HG02981 (cell line): ENCODE measurements around the gene NAP1L4.

Experiments used
- ATAC-seq: cut with Tn5 transposase; IDR thresholded peaks from one replicate; pipeline ENCODE4 v1.9.1; 2021; ENCODE audit warnings: mild to moderate bottlenecking, moderate library complexity; ENCODE audit not compliant: unreplicated experiment

Gene NAP1L4, protein sequence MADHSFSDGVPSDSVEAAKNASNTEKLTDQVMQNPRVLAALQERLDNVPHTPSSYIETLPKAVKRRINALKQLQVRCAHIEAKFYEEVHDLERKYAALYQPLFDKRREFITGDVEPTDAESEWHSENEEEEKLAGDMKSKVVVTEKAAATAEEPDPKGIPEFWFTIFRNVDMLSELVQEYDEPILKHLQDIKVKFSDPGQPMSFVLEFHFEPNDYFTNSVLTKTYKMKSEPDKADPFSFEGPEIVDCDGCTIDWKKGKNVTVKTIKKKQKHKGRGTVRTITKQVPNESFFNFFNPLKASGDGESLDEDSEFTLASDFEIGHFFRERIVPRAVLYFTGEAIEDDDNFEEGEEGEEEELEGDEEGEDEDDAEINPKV

DNA sequence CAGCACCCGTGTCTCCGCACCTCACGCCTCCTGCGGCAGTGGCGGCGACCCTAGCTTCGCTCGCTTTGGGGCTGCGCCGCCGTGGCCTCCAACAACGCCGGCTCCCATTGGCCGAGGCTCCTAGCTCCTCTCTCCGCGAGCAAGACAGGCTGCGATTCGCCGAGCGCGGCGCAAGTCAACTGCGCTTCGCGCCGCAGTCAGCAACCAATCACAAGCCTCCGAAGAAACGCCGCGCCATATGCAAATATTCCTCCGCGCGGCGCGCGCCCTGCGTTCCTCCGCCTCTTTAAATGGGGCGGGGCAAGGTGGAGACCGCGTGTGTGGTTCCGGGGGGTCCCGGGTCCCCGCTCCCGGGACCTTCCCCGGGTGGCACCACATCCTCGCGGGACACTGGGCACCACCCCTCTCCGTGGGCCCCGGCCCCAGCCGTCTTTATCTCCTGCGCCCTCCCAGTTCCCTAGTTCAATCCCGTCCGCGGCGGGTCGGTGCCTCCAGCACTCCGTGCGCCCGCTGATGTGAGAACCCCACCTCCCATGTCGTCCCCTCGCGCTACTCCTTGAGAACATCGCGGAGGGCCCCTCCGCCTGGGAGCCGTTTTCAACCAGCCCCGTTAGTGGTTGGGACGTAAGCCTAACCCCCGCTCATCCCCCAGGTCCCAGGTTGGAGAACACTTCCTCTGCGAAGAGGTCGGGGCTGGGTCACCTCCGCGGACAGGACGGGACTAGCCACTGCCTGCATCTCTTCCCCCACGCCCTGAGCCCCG is at the start of gene NAP1L4:
Gene NAP1L4, minus strand, starts transcription at position 96 of the 763 bp plus-strand sequence. CDS start 13,109 bp downstream, outside the sequence.
- peak; percentile 79 for ATAC-seq

DNA sequence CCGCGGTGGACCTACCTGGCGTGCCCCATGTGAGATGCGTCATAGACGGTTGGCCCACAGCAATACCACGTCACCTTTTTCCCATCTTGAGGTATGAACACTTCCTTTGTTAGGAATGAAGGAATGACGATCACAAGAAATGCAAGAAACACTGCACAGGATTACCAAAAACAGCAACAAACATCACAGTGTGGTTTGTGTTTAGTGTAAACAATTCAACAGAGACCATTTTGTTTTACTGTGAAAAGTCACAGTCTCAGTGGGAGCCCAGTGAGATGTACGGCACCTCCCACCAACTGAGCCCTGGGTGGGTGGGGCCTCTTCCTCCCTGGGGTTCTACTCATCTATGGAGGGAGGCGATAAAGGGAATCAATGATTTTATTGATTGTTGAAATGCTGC is 48.8 kb upstream of the NAP1L4 start:
- no peak for ATAC-seq

DNA sequence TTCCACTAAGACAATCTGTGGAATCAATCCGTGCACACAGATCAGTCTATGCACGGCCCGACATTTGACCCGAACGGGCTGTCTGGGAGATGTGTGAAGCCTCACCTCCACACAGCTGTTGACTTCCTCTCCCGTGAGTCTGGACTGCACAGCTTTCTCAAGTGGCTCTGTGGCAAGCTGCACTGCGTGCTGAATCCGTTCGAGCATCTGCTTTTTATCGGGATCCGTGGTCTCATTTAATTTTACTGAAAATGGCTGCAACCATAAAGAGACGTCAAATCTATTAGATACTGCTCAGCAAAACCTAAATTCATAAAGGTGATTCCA is 45.8 kb upstream of the NAP1L4 start:
- ATAC-seq: no peak

DNA sequence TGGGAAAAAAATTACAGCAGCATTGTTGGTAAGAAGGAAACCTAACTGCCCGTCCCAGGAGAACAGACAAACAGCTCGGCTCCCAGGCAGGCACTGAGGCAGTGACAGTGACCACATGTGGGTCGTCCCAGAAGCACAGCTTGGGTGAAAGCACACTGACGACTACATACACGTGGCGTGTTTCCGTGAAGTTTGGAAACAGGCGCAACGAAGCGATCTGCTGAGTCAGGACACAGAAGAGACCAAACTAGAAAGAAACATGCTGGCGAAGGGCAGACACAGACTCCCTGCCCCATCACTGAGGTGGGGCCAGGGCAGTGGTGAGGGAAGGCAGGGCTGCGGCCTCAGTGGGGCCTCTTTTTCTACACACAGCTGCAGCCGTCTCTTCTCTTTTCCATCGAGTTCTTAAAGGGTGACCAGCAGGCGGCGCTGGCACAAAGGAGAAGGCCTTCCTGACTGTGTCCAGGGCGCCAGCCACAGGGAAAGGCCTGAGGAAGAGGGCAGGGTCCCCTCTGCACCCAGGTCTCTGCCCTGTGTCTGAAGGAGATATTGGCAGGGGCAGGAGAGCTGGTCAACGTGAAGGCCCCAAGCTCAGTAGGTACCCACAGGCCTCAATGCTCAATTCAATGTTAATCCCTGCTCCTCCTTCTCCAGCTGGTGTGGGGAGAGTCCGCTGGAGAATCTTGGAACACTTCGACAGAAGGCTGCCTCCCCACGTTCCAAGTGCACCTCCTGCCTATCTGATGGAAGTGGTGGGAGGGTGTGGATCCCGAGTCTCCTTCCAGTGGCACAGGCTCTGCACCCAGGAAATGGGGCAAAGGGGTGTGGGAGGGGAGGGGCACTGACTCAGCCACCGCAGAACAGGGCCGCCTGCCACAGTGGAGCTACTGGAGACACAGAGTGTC is 45.2 kb upstream of the NAP1L4 start:
- ATAC-seq: no peak

DNA sequence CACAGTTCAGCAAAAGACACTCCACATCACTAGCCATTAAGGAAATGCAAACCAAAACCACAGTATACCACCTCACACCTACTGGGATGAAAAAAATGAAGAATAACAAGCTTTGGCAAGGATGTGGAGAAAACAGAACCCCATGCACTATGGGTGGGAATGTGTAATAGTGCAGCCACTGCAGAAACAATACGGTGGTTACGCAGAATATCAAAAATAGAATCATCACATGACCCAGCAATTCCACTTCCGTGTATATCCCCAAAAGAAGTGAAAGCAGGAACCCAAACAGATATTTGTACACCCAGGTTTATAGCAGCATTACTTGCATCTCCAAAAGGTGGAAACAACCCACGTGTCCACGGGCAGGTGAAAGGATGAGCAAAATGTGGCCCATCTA is 44.3 kb upstream of the NAP1L4 start:
- no peak for ATAC-seq

DNA sequence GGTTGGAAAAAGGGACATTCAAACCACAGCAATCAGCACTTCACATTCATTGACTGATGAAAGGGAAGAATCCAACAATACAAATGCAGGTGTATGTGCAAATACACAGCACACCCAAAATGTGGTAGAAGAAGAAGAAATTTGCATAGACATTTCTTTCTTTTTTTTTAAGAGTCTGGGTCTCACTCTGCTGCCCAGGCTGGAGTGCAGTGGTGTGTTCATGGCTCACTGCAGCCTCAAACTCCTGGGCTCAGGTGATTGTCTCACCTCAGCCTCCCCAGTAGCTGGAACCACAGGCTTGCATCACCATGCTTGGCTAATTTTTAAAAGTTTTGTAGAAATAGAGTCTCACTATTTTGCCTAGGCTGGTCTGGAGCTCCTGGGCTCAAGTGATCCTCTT is 43.2 kb upstream of the NAP1L4 start:
- ATAC-seq: no peak

DNA sequence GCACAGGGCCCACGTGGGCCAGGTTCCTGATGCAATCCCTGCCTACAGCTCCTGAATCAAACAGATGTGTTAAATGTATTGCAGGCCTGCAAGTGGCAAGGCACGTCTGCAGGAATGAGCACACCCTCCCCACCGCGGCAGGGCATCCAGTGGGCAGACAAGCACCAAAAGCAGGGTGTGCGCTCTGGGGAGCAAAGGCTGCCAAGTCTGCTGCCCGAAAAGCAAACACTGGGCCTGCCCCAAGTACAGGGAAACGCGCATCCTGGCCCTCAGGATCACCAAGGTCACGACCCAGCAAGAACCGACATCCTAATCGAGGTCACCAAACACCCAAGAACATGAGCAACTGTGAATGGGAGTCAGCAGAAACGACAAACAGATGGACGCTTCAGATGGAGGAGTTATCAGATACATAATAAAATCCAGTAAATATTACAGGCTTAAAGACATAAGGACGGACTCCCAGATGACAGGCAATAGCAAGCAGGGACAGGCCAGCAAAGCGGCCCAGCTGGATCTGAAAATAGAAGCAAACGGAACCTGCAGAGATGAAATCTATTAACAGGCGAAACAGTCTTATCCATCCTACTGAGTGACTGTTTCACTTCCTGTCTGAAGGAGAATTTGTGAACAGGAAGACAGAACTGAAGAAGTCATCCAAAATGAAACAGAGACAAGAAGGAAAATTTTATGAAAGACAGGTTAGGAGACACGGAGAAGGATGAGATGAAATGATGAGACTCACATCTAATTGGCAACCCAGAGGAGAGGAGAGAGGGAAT is 38.4 kb upstream of the NAP1L4 start:
- ATAC-seq: no peak

DNA sequence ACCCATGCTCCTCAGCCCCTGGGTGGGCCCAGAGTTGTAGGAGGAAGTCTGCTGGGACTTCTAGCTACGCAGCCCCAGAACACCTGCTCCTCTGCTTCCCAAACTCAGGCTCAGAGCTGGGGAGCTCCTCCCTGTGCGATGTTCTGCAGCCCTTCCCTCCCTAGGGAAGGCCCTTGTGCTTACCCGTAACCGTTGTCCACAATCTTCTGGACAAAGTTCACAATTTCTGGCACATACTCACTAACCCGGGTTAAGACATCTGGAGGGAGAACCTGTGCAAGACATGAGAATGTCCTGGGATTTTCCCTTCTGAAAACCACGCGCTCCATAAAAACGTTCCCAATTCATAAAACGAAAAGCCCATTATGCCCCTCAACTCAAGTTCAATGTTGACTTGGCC is 36.7 kb upstream of the NAP1L4 start:
- no peak for ATAC-seq

DNA sequence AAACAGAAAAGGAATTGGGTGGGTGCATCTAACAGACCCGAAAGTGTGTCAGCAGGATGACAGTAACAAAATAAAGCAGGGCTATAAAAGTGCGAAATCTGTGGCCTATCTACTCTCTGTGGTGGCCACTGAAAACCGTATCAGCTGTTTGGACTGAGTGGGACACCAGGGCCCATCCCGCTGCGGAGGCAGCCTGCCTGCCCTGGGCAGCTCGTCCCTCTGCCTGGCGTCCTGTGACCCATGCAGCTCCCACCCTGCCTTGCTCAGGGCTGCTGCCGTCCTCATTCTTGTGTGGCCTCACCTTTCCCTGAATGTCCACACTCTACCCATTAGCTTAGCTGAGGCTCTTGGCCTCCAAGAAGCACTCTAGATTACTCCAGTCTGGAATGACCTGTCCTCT is 34.7 kb upstream of the NAP1L4 start:
- ATAC-seq: no peak

DNA sequence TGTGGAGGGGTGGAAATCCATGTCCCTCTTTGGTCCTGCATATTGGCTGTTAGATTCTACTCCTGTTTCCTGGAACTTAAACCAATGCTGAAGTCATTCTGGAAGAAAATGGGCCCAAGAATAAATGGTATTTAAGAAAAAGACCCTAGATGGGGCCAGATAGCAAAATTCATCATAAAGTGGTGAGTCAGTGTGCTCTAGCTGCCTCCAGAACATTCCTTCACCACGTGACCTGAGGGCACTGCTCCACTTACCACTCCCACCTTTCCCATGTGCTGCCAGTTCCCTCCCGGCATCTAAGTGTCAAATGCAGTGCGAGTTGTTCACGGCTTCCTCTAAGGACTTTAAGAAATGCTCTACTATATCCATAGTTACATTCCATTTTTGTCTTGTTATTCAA is 30.9 kb upstream of the NAP1L4 start:
- ATAC-seq: no peak

DNA sequence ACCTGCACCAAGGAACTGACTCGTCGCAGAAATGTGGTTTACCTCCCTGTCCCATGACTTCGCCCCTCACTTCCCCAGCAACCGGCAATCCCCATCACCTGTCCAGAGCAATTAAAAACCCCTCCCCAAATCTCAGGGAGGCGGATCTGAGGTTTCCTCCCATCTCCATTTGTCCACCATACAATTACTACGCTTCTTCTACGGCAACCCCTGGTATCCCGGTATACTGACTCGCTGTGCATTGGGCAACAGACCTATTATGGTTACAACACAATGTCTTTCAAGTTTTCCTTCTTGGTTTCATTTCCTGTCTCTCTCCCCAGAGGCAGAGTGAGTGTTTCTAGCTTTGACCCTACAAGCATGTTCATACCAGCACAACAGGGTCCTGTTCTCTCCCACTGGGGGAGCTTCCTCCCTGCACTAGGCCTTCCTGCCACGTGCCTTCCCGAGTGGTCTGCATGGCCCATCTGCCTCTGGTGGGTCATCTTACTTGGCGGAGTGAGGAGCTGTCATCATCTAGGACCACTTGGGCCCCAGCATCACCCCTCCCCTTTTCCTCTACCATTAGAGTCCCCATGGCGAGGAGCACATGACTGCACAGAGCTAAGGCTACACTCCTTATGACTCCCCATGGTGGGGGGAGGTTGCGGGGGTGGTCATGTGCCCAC is 30.3 kb upstream of the NAP1L4 start:
- peak; percentile 65 for ATAC-seq

DNA sequence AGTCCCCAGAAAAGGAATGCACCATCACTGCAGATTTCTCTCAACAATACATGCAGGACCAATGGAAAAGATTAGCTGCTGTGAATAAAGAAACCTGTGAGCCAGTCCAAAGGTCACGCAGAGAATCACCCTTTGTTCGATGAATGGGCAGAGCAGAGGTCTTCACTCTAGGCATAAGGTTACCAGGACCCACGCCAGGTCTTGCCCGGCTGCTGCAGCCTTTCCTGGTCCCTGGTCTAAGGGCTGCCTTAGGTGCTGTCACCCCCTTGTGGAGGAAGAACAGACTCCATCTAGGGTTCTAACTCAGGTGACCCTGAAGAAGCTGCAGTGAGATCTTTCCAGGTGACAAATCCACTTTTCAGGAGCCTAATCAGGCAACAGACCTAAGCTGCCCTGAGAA is 29.0 kb upstream of the NAP1L4 start:
- ATAC-seq: no peak

DNA sequence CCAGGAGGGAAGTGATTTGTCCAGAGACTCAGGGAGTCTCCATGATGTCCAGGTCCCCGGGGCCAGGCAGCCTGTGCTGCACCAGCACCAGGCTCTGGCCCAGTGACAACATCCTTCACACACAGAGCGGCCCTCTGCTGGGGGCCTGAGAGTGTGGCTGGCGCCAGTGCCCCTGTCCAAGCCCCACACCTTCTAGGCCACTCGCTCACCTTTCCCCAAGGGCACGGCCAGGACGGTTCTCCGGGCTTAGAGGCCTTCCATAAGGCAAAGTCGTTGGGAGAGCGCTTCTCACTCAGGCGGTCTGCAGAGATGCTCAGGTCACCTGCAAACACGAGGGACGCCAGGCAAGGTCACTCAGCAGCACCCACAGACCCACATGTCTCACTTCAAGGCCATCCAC is 27.9 kb upstream of the NAP1L4 start:
- no peak for ATAC-seq

DNA sequence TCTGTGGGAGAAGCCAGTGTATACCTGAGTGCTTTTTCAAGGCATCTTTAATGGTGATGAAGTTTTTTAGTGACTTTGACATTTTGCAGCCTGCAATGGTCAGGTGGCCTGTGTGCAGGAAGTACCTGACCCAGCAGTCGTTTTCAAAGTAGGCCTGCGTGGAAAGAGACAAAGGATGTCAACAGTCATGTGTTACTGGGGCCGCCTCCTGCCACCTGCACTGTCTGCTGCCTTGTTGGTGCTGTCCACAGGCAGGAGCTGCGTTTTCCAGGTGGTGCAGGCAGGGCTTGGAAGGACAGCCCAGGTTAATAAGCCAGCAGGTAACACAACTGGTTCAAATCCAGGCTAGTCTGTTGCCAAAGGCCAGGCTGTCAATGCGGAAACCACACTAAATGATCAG is 26.5 kb upstream of the NAP1L4 start:
- ATAC-seq: no peak

DNA sequence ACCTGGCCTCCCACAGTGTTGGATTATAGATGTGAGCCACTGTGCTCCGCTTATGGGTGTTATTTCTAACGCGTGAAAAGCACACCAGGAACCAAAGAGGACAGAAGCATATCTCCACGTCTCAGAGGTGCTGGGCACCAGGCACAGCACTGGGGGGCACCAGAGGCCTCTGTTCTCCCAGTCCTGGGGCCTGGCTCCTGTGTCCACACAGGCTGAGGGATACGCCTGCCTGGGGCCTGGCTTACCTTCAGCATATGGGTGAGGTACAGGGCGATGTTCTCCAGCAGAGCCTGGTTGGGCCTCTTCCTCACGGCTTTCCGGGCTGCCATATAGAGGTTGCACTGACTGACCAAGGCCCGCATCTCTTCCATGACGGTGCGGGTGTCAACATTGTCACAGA is 24.7 kb upstream of the NAP1L4 start:
- no peak for ATAC-seq

DNA sequence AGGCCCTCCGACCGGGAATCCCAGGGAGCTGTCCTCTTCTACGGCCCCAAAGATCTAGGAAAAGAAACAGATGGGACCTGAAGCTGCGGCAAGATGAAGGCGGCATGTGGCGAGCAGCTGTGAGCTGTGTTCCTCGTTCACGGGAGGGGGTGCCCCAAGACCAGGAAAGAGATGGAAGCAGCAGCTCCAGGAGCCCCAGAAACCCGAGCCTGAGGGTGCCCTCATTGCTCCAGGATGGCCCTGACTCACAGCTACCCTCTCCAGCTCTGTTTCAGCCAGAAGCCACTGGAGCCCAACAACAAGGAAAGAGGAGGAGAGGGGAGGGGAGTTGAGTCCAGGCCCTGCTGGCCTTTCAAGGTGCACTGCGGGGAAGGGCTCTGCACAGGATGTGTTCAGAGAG is 23.7 kb upstream of the NAP1L4 start:
- no peak for ATAC-seq

DNA sequence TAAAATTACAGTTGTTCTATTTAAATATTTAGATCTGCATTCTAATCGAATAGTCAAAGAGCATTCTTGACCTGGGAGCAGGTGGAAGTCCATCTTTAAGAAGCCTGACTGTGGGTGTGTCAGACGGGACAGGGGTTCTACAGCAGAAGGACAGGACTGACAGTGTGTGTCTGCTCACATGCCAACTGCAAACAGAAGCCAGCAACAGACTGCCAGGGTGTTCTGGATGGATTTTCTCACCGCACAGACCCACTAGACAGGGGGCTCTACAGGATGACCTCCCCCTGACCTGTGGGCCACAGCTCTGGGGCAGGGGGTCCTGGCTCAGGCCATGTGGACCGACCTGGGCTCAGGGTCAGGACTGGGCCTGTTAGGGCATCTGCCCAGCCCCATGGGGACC is 22.8 kb upstream of the NAP1L4 start:
- ATAC-seq: no peak

DNA sequence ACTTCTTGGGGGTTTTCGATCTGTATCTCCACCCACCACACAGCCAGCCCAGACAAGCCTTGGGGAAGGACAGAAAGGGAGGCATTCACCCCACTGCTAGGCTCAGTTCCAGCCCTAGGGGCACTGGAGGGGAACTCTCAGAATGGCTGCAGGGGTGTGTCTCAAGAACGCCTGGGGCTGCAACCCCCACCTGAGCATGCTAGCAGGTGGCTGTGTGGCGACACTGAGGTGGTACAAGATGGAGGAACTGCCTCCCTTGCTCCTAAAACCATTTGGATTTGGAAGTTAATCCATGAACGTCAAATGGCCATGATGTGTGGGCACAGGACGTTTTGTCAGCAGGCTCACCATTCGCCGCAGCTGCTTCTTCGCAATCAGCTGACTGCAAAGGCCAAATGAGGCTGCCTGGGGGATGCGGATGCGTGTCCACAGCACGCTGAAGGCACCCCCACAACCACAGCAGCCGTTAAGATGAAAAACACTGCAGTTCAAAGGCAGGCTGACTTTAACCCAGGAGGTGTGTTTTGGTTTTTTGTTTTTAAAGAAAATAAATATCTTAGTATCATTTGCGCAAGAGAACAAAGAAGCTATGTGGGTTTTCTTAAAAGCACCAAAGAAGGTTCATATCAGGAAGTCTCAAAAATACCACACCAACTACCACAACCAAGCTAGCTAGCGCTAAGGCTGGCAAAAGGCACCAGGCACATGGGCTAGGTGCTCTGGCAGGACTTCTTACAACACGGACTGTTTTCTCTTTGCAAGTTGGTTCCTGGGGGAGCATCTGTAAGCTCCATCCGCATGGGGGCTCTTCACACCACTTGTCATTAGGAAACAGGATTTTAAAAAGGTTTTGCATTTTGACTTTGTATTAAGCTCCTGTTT is 22.2 kb upstream of the NAP1L4 start:
- no peak for ATAC-seq
